IPS-18a (cell line): ENCODE results near the gene KLHL26.
A peak's percentile ranks its signal among the peaks of the same experiment; 100 is the strongest.
"Not testable (repeated sequence)": the region's sequence is repeated elsewhere in the genome, so short reads cannot be mapped to it uniquely, and the experiment has no call there.

ENCODE experiments used
- H3K27ac ChIP-seq: one replicate; pipeline ENCODE4 v1.5.1; 2013; ENCODE audit warnings: low read length
- H3K27me3 ChIP-seq: one replicate; pipeline ENCODE4 v1.6.1; 2013; ENCODE audit warnings: mild to moderate bottlenecking, low read length; ENCODE audit not compliant: control insufficient read depth, insufficient read depth
- H3K36me3 ChIP-seq: one replicate; pipeline ENCODE4 v1.6.1; 2013; ENCODE audit warnings: low read depth, low read length; ENCODE audit not compliant: control insufficient read depth
- H3K4me1 ChIP-seq: one replicate; pipeline ENCODE4 v1.6.1; 2013; ENCODE audit warnings: low read depth, low read length; ENCODE audit not compliant: control insufficient read depth
- H3K4me3 ChIP-seq: one replicate; pipeline ENCODE4 v1.5.1; 2013; ENCODE audit warnings: low read length
- H3K9ac ChIP-seq: one replicate; pipeline ENCODE4 v1.6.1; 2013; ENCODE audit warnings: mild to moderate bottlenecking, low read length, moderate library complexity
- H3K9me3 ChIP-seq: one replicate; pipeline ENCODE4 v1.6.1; 2013; ENCODE audit warnings: low read depth, low read length; ENCODE audit not compliant: control insufficient read depth

Gene KLHL26

GRCh38 chr19:18636969-18637629, at the start of gene KLHL26:
TSS of gene KLHL26 (plus strand) at chr19:18637028. CDS start at chr19:18637055, 27 bp downstream.
- peak within 1 kb of the TSS; percentile 87 for H3K4me3 ChIP-seq
- H3K27me3 ChIP-seq, result peaks cover 11% of the 10 kb centered on the region
- peaks cover 6% of the 10 kb centered on the region for H3K4me1 ChIP-seq
- H3K36me3 ChIP-seq, result no peaks in the 10 kb centered on the region
- peak within 1 kb of the TSS; percentile 66 for H3K9ac ChIP-seq
- no peaks in the 10 kb centered on the region for H3K9me3 ChIP-seq
- H3K27ac ChIP-seq, result no peak within 1 kb of the TSS

- H3K9ac ChIP-seq, result no peak overlapping the region
Observed at GRCh38 chr19:18587561-18587960, 49.3 kb upstream of the KLHL26 start.

GRCh38 chr19:18587962-18588610, 48.7 kb upstream of the KLHL26 start:
- Histone ChIP-seq H3K4me1 (peaks cover 11% of the 10 kb centered on the region), H3K9me3 (no peaks in the 10 kb centered on the region), H3K36me3 (no peaks in the 10 kb centered on the region), H3K27ac (no peak overlapping the region), H3K4me3 (peak overlapping the region; percentile 94), H3K27me3 (no peaks in the 10 kb centered on the region), H3K9ac (peak overlapping the region; percentile 84)

More at GRCh38 chr19:18587561-18587960, 49.3 kb upstream of the KLHL26 start:
- Histone ChIP-seq H3K27me3 (no peaks in the 10 kb centered on the region), H3K4me3 (peak overlapping the region; percentile 94), H3K9me3 (no peaks in the 10 kb centered on the region), H3K4me1 (peaks cover 11% of the 10 kb centered on the region), H3K36me3 (no peaks in the 10 kb centered on the region), H3K27ac (no peak overlapping the region)

GRCh38 chr19:18588611-18589379, 48.0 kb upstream of the KLHL26 start, which contains the start of gene REX1BD:
TSS of gene REX1BD (plus strand) at chr19:18588798. CDS start at chr19:18588802, 4 bp downstream.
- Histone ChIP-seq H3K4me3 (peak within 1 kb of the TSS; percentile 94), H3K4me1 (peaks cover 11% of the 10 kb centered on the region), H3K9ac (peak within 1 kb of the TSS; percentile 84), H3K9me3 (no peaks in the 10 kb centered on the region), H3K27ac (peak within 1 kb of the TSS; percentile 79), H3K36me3 (no peaks in the 10 kb centered on the region), H3K27me3 (no peaks in the 10 kb centered on the region)

- Histone ChIP-seq H3K9me3 (no peaks in the 10 kb centered on the region), H3K36me3 (no peaks in the 10 kb centered on the region)
Observed at GRCh38 chr19:18589380-18590272, 47.2 kb upstream of the KLHL26 start.

GRCh38 chr19:18590273-18591272, 46.3 kb upstream of the KLHL26 start:
- peak overlapping the region; percentile 84 for H3K9ac ChIP-seq
- peaks cover 5% of the 10 kb centered on the region for H3K27me3 ChIP-seq
- peak overlapping the region; percentile 94 for H3K4me3 ChIP-seq
- no peaks in the 10 kb centered on the region for H3K9me3 ChIP-seq
- H3K36me3 ChIP-seq, result no peaks in the 10 kb centered on the region
- H3K4me1 ChIP-seq, result peaks cover 16% of the 10 kb centered on the region
- peak overlapping the region; percentile 79 for H3K27ac ChIP-seq

More at GRCh38 chr19:18589380-18590272, 47.2 kb upstream of the KLHL26 start:
- Histone ChIP-seq H3K27me3 (no peaks in the 10 kb centered on the region), H3K4me1 (peaks cover 13% of the 10 kb centered on the region), H3K27ac (peak overlapping the region; percentile 79), H3K9ac (peak overlapping the region; percentile 84), H3K4me3 (peak overlapping the region; percentile 94)

- Histone ChIP-seq H3K4me3 (no peak overlapping the region), H3K36me3 (no peaks in the 10 kb centered on the region), H3K9me3 (no peaks in the 10 kb centered on the region), H3K27me3 (peaks cover 10% of the 10 kb centered on the region), H3K4me1 (peaks cover 18% of the 10 kb centered on the region), H3K9ac (no peak overlapping the region), H3K27ac (no peak overlapping the region)
Observed at GRCh38 chr19:18591735-18592385, 45.0 kb upstream of the KLHL26 start.

- not testable (repeated sequence) for H3K36me3 ChIP-seq, H3K27ac ChIP-seq, H3K4me3 ChIP-seq, H3K9ac ChIP-seq, H3K27me3 ChIP-seq, H3K9me3 ChIP-seq
- peaks cover 20% of the 10 kb centered on the region for H3K4me1 ChIP-seq
Observed at GRCh38 chr19:18592732-18593131, 44.1 kb upstream of the KLHL26 start.

- Histone ChIP-seq H3K27me3 (peaks cover 10% of the 10 kb centered on the region), H3K9me3 (no peaks in the 10 kb centered on the region), H3K4me1 (peaks cover 14% of the 10 kb centered on the region), H3K4me3 (peak overlapping the region; percentile 59), H3K27ac (no peak overlapping the region), H3K9ac (peak overlapping the region; percentile 58), H3K36me3 (no peaks in the 10 kb centered on the region)
Observed at GRCh38 chr19:18593367-18594095, 43.3 kb upstream of the KLHL26 start.
